Astrocyte (in vitro differentiated cells and primary cell): ENCODE results near the gene ERGIC2. TPM values are rescaled to one million over a fixed set of nuclear protein-coding genes. Genes with fewer than 3 reads are reported as not detected.

Experiments used
- DNase-seq: peaks from one replicate; pipeline ENCODE4 v3.0.0-alpha.2; 2010; ENCODE audit warnings: low read depth
- FAIRE-seq: peaks from 2 replicates; lab custom pipeline; 2011; peaks lifted over from hg19 to GRCh38; lab: Jason Lieb, UNC
- H2AFZ ChIP-seq: 2 replicates; pipeline ENCODE4 v1.6.0; 2012; ENCODE audit warnings: low read depth, low read length, inconsistent platforms
- H3K27ac ChIP-seq: 2 replicates; pipeline ENCODE4 v1.5.1; 2011; ENCODE audit warnings: low read depth, low read length, inconsistent platforms
- H3K27me3 ChIP-seq: 2 replicates; pipeline ENCODE4 v1.6.0; 2011; ENCODE audit warnings: low read length, inconsistent platforms; ENCODE audit not compliant: insufficient read depth
- H3K36me3 ChIP-seq: 2 replicates; pipeline ENCODE4 v1.5.1; 2011; ENCODE audit warnings: low read length, inconsistent platforms; ENCODE audit not compliant: insufficient read depth
- H3K4me1 ChIP-seq: 2 replicates; pipeline ENCODE4 v1.5.1; 2011; ENCODE audit warnings: low read length, inconsistent platforms; ENCODE audit not compliant: insufficient read depth
- H3K4me2 ChIP-seq: 2 replicates; pipeline ENCODE4 v1.6.0; 2012; ENCODE audit warnings: low read length, inconsistent platforms
- H3K4me3 ChIP-seq: 2 replicates; pipeline ENCODE4 v1.5.1; 2011; ENCODE audit warnings: low read depth, mild to moderate bottlenecking, low read length, inconsistent platforms; ENCODE audit not compliant: insufficient read depth
- H3K79me2 ChIP-seq: 2 replicates; pipeline ENCODE4 v1.6.0; 2012; ENCODE audit warnings: mild to moderate bottlenecking, low read length, inconsistent platforms; ENCODE audit not compliant: insufficient read depth
- H3K9ac ChIP-seq: 2 replicates; pipeline ENCODE4 v1.6.0; 2012; ENCODE audit warnings: mild to moderate bottlenecking, low read length, inconsistent platforms
- H3K9me3 ChIP-seq: 2 replicates; pipeline ENCODE4 v1.5.1; 2012; ENCODE audit warnings: low read depth, mild to moderate bottlenecking, low read length, inconsistent platforms; ENCODE audit not compliant: insufficient read depth
- H4K20me1 ChIP-seq: 2 replicates; pipeline ENCODE4 v1.6.0; 2012; ENCODE audit warnings: low read length, inconsistent platforms; ENCODE audit not compliant: insufficient read depth
- H3K27ac Mint-ChIP-seq: one replicate; pipeline ENCODE4 v1.8.0; 2021; ENCODE audit warnings: mild to moderate bottlenecking, mixed read lengths; ENCODE audit not compliant: unreplicated experiment
- H3K27me3 Mint-ChIP-seq: one replicate; pipeline ENCODE4 v1.8.0; 2021; ENCODE audit warnings: low read depth, mixed read lengths; ENCODE audit not compliant: unreplicated experiment
- H3K36me3 Mint-ChIP-seq: one replicate; pipeline ENCODE4 v1.8.0; 2021; ENCODE audit warnings: low read depth, mixed read lengths; ENCODE audit not compliant: unreplicated experiment
- H3K4me1 Mint-ChIP-seq: one replicate; pipeline ENCODE4 v1.8.0; 2021; ENCODE audit warnings: low read depth, mixed read lengths; ENCODE audit not compliant: unreplicated experiment
- H3K4me3 Mint-ChIP-seq: one replicate; pipeline ENCODE4 v1.8.0; 2021; ENCODE audit warnings: mild to moderate bottlenecking, moderate library complexity, mixed read lengths; ENCODE audit not compliant: unreplicated experiment
- H3K9me3 Mint-ChIP-seq: one replicate; pipeline ENCODE4 v1.8.0; 2021; ENCODE audit warnings: mild to moderate bottlenecking, mixed read lengths; ENCODE audit not compliant: unreplicated experiment
- EZH2 ChIP-seq: IDR thresholded peaks from 2 replicates; pipeline ENCODE4 v1.6.1; 2012; ENCODE audit warnings: mild to moderate bottlenecking, low read length, inconsistent platforms; ENCODE audit not compliant: insufficient read depth
- total RNA-seq: library from RNA; stranded (reverse); gene quantifications from 2 replicates; pipeline ENCODE4 v1.2.1, GENCODE V29; 2021
- TF ChIP-seq, protein P1 (sequence below): IDR thresholded peaks from 2 replicates; pipeline ENCODE4 v1.5.1; 2011; ENCODE audit warnings: low read depth, mild to moderate bottlenecking, inconsistent platforms, low read length, moderate library complexity; ENCODE audit not compliant: insufficient read depth

ERGIC2 gene
- total RNA-seq, 1 donor from 2014 or later: 81.5 TPM

DNA sequence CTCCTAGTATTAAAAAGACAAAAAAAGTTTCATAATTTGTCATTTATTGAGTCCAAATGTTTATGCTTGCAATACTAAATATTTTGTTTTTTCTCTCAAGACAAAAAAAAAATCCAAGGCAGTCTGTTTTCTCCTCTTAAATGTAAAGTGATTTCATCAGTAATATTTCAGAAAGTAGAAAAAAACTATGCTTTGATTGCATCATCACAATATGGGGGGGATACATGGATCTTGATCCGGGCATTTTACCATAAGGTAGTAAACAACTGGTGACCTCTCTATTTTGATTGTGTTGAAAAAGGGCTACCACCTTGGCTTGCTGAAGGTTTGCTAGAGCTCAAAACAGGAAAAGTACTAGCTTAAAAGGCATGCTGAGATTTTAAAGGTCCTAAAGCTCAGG lies 43.6 kb downstream of the ERGIC2 start:
- H3K9me3 ChIP-seq: no peaks in the 10 kb centered on the region
- no peak overlapping the region for H3K27ac Mint-ChIP-seq
- H3K4me2 ChIP-seq: no peak overlapping the region
- H3K4me3 Mint-ChIP-seq: no peak overlapping the region
- DNase-seq (no peak), FAIRE-seq (no peak)
- H3K4me3 ChIP-seq: no peak overlapping the region
- no peaks in the 10 kb centered on the region for H3K4me1 ChIP-seq
- H3K4me1 Mint-ChIP-seq: no peaks in the 10 kb centered on the region
- no peaks in the 10 kb centered on the region for H3K79me2 ChIP-seq
- no peaks in the 10 kb centered on the region for H3K27me3 Mint-ChIP-seq
- no peaks in the 10 kb centered on the region for H4K20me1 ChIP-seq
- no peak overlapping the region for H3K27ac ChIP-seq
- H3K27me3 ChIP-seq: no peaks in the 10 kb centered on the region
- peaks cover 5% of the 10 kb centered on the region for H3K36me3 ChIP-seq
- H3K9ac ChIP-seq: no peak overlapping the region
- H2AFZ ChIP-seq: no peak overlapping the region
- TF ChIP-seq, protein P1, sequence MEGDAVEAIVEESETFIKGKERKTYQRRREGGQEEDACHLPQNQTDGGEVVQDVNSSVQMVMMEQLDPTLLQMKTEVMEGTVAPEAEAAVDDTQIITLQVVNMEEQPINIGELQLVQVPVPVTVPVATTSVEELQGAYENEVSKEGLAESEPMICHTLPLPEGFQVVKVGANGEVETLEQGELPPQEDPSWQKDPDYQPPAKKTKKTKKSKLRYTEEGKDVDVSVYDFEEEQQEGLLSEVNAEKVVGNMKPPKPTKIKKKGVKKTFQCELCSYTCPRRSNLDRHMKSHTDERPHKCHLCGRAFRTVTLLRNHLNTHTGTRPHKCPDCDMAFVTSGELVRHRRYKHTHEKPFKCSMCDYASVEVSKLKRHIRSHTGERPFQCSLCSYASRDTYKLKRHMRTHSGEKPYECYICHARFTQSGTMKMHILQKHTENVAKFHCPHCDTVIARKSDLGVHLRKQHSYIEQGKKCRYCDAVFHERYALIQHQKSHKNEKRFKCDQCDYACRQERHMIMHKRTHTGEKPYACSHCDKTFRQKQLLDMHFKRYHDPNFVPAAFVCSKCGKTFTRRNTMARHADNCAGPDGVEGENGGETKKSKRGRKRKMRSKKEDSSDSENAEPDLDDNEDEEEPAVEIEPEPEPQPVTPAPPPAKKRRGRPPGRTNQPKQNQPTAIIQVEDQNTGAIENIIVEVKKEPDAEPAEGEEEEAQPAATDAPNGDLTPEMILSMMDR: no peak
- no peak for TF ChIP-seq EZH2
- no peaks in the 10 kb centered on the region for H3K9me3 Mint-ChIP-seq
- peaks cover 3% of the 10 kb centered on the region for H3K36me3 Mint-ChIP-seq

DNA sequence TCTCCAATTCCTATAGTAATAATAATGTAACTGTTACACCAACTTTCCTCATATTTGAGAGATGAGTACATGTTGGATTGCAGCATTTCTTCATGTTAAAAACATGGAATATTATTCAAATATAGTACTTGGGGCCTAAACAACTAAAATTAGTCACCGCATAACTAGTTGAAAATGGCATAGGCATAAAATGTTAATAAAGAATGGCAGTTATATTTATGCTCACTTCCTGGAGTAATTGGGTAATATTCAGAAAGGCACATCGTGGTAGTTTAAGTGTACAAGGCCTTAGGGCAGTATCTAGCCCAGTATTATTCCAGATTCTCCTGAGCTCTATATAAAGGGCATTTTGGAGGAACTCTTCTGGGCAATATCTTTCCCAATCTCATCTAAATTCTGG lies 46.0 kb downstream of the ERGIC2 start:
- Histone ChIP-seq H3K4me1 (no peaks in the 10 kb centered on the region), H3K4me3 (no peak overlapping the region), H3K79me2 (no peaks in the 10 kb centered on the region), H3K9ac (no peak overlapping the region), H2AFZ (no peak overlapping the region), H3K27ac (no peak overlapping the region), H4K20me1 (no peaks in the 10 kb centered on the region), H3K4me2 (no peak overlapping the region), H3K36me3 (no peaks in the 10 kb centered on the region), H3K27me3 (no peaks in the 10 kb centered on the region), H3K9me3 (no peaks in the 10 kb centered on the region)
- H3K9me3 Mint-ChIP-seq: no peaks in the 10 kb centered on the region
- no peak for TF ChIP-seq EZH2
- TF ChIP-seq, protein P1: no peak
- no peak overlapping the region for H3K27ac Mint-ChIP-seq
- H3K27me3 Mint-ChIP-seq: no peaks in the 10 kb centered on the region
- H3K36me3 Mint-ChIP-seq: no peaks in the 10 kb centered on the region
- no peak for DNase-seq
- H3K4me3 Mint-ChIP-seq: no peak overlapping the region
- no peak for FAIRE-seq
- no peaks in the 10 kb centered on the region for H3K4me1 Mint-ChIP-seq

DNA sequence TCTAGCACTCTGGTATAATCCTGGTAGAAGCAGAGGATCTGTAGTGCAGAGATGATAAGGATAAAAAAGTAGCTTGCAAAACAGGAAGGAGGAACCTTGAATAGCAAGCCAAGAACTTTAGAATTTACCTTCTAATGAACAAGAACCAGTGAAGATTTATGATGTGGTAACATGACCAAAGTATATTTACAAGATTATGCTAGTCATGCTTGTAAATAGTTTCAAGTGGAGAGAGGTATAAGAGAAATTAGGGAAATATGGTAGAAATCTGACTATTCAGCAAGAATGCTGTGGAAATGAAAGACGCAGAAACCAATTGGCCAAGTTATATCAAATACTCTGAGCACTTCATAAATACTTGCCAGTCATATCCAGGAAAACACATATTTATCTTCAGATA lies 47.8 kb downstream of the ERGIC2 start:
- H3K4me2 ChIP-seq: no peak overlapping the region
- no peaks in the 10 kb centered on the region for H3K27me3 ChIP-seq
- H4K20me1 ChIP-seq: no peaks in the 10 kb centered on the region
- no peak overlapping the region for H3K27ac ChIP-seq
- H2AFZ ChIP-seq: no peak overlapping the region
- no peaks in the 10 kb centered on the region for H3K79me2 ChIP-seq
- no peaks in the 10 kb centered on the region for H3K36me3 ChIP-seq
- DNase-seq (no peak), FAIRE-seq (no peak)
- H3K9ac ChIP-seq: no peak overlapping the region
- H3K4me1 ChIP-seq: no peaks in the 10 kb centered on the region
- Mint-ChIP-seq H3K27ac (no peak overlapping the region), H3K36me3 (no peaks in the 10 kb centered on the region), H3K27me3 (no peaks in the 10 kb centered on the region), H3K4me3 (no peak overlapping the region), H3K4me1 (no peaks in the 10 kb centered on the region), H3K9me3 (no peaks in the 10 kb centered on the region)
- no peak overlapping the region for H3K4me3 ChIP-seq
- H3K9me3 ChIP-seq: no peaks in the 10 kb centered on the region
- TF ChIP-seq EZH2: no peak
- TF ChIP-seq, protein P1: no peak
